SK-N-SH (cell line): Measurements from ENCODE around the gene TMEM87B.

ENCODE experiments used
- EP300 ChIP-seq, 2 experiments: IDR thresholded peaks; 2 replicates each; pipeline versions ENCODE4 v1.4.0 to v1.6.1; 2012; ENCODE audit warnings: borderline replicate concordance in 1 of 2, low read depth in 1 of 2, low read length in 1 of 2
- GATA2 ChIP-seq: sonication (generic); formaldehyde crosslinking; IDR thresholded peaks from 2 replicates; pipeline ENCODE4 v1.5.0; 2020; ENCODE audit warnings: mild to moderate bottlenecking, missing genetic modification reagents
- RAD21 ChIP-seq: IDR thresholded peaks from 2 replicates; pipeline ENCODE4 v1.6.1; 2012; ENCODE audit warnings: mild to moderate bottlenecking, low read length
- YY1 ChIP-seq: IDR thresholded peaks from 2 replicates; pipeline ENCODE4 v1.4.0; 2012; ENCODE audit warnings: low read depth, mild to moderate bottlenecking
- TF ChIP-seq, protein P1 (sequence below): fragments of 200-600 bp; sonication (generic); IDR thresholded peaks from 2 replicates; pipeline ENCODE4 v1.6.1; 2017; ENCODE audit warnings: antibody characterized with exemption, mild to moderate bottlenecking, moderate library complexity

DNA sequence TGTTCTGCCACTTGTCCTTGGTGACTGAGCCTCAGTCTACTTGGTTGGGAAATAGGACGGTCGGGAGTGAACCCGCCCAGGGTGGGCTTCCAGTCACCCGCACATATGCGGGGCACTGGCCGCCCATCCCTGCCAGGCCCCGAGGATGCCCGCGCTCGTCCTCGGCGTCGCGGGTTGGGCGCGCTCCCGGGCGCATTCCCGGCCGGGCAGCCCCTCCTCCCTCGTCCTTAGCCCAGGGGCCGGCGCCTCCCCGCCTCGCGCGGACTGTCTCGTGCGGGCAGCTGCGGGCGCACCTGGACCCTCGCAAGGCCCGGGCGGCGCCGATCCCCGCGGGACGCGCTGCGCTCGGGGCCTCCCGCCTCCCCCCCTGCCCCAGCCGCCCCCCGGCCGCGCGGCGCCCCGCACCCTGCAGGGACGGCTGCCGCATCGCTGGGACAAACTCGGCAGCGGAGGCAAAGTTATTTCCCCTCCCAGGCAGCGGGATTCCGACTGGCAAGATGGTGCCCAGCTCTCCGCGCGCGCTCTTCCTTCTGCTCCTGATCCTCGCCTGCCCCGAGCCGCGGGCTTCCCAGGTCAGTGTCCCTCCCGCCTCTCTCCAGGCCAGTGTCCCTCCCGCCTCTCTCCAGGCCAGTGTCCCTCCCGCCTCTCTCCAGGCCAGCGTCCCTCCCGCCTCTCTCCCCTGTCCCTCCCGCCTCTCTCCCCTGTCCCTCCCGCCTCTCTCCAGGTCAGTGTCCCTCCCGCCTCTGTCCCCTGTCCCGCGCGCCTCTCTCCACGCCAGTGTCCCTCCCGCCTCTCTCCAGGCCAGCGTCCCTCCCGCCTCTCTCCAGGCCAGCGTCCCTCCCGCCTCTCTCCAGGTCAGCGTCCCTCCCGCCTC, 83.3 kb downstream of the TMEM87B start, which contains the start of gene FBLN7:
- TF ChIP-seq, protein P1, sequence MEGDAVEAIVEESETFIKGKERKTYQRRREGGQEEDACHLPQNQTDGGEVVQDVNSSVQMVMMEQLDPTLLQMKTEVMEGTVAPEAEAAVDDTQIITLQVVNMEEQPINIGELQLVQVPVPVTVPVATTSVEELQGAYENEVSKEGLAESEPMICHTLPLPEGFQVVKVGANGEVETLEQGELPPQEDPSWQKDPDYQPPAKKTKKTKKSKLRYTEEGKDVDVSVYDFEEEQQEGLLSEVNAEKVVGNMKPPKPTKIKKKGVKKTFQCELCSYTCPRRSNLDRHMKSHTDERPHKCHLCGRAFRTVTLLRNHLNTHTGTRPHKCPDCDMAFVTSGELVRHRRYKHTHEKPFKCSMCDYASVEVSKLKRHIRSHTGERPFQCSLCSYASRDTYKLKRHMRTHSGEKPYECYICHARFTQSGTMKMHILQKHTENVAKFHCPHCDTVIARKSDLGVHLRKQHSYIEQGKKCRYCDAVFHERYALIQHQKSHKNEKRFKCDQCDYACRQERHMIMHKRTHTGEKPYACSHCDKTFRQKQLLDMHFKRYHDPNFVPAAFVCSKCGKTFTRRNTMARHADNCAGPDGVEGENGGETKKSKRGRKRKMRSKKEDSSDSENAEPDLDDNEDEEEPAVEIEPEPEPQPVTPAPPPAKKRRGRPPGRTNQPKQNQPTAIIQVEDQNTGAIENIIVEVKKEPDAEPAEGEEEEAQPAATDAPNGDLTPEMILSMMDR: no peak
- TF ChIP-seq RAD21 (no peak), GATA2 (CRISPR knock-in tag) (no peak), YY1 (no peak), EP300 (IDR thresholded peaks at IDR 0.05; ENCODE audit: borderline replicate concordance in 1 of 2, low read depth in 1 of 2, low read length in 1 of 2) (no peak)
